Kidney glomerular epithelial cell (primary cell): ENCODE data around the gene UGT1A6.

Source experiments
- DNase-seq: peaks from one replicate; lab custom pipeline; 2025; lab: John Stamatoyannopoulos, UW

The UGT1A6 gene

DNA sequence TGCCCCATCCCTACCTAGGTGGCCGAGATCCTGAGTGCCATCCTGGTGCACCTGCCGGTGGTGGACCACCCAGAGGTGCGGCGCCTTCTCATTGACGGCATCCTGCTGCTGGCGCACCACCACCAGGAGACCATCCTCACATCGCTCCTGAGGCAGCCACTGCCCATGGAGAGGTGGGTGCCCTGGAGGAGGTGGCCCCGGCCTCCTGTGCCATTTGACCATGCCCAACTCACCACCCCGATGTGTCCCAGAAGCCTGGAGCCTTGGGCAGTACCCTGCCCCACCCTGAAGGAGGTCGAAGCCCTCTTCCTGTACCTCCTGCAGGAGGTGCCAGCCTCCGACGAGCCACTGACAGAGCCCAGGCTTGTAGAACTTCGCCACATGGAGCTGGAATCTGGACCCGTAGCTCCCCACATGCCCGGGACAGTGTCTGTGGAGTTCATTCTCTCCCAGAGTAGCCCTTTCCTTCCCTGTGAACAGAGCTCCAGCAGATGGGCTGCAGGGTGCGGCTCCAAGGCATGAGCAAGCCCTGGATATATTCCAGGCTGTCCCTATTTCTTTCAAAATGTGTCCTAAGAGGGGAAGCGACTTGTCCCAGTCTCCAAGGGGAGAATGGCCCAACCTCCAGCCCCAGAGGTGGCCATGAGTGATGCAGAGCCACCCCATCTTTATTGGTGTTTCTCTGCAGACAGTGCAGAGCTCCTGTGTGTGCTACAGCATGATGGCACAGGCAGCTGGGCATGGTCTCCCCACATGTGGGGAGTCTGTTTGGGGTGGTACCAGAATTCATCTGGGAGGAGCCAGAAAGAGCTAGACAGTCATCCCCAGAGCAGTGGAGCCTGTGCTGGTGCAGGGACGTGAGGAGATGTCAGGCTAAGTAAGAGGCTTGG, 127.4 kb downstream of the UGT1A6 start:
- DNase-seq: no peak

DNA sequence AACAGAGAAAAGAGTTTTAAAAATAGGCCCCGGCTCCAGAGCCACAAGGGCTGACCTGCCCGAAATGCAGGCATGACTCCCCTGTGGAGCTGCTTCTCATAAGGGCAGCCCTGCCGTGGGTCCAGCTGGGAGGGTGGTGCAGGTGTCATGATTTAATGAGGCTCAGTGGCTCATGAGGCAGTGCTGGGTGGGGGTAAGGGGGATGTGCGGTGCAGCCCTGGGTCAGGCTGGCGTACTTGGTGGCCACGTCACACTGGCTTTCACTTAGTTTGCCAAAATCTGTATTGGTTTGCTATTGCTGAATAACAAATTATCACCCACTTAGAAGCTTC, 128.1 kb downstream of the UGT1A6 start:
- DNase-seq: no peak

DNA sequence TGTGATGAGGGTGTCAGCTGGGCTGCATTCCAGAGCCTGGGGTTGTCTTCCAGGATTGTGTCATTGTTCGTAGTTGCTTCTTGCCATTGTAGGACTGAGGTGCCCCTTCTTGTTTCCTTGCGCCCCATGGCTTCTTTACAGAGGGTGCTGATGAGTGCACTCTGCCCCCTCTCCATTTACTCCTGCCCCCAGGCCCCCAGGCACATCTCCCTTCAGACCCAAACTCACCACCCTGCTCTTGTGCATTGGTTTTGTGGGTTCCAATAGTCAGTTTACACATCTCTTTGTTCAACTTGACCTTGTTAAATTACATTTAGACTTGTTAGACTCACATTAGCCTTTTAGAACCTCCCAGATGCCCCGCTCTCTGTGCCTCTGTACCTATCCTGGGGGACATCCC, 128.5 kb downstream of the UGT1A6 start:
- no peak for DNase-seq

DNA sequence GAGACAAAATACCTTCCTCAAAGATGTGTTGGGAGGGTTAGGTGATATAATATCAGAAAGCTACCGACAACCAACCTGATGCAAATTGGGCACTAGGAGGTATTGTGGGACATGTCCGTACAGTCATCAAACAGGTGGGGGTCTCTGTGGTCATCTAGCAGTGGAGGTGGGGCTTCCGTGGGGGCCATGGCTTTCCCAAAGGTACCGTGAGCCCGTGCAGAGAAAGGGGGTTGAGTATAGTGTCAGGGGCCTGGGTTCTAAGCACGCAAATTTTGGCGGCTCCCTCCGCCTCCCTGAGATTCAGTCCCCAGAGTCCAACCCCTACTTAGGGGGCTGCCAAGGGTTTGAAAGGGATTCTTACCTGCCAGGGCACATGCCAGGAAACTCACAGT, 129.0 kb downstream of the UGT1A6 start:
- DNase-seq: no peak

GRCh38 chr2:233822101-233822771, 129.5 kb downstream of the UGT1A6 start:
- no peak for DNase-seq
